OCI-LY1 (cell line): Measurements from ENCODE around the gene APPL1.

Experiments used
- CTCF ChIP-seq: fragments of 200-600 bp; sonication (generic), shearing (Covaris generic); IDR thresholded peaks from 2 replicates; pipeline ENCODE4 v1.5.1; 2017; ENCODE audit warnings: mild to moderate bottlenecking, antibody characterized with exemption, low read length, moderate library complexity, mixed read lengths
- EZH2 ChIP-seq: fragments of 200-600 bp; sonication (generic), shearing (Covaris generic); IDR thresholded peaks from 2 replicates; pipeline ENCODE4 v1.8.0; 2017; ENCODE audit warnings: borderline replicate concordance, mixed run types, mild to moderate bottlenecking, antibody characterized with exemption, low read length, moderate library complexity, mixed read lengths

- no peak for TF ChIP-seq CTCF
- no peak for TF ChIP-seq EZH2
These were observed 2.5 kb downstream of the APPL1 start for GRCh38 chr3:57230006-57230405.
